ENCODE data around the gene KIF26A. TPM values are rescaled to one million over a fixed set of nuclear protein-coding genes. Genes with fewer than 3 reads are reported as not detected.

The KIF26A gene
- total and polyA plus RNA-seq, 2 of the 13 experiments (the other 11 are each of a cell fraction or from before 2014, with no cell fraction given), result not detected

- no peak for TF ChIP-seq ZNF232 (CRISPR knock-in tag; IDR thresholded peaks at IDR 0.05; ENCODE audit: borderline replicate concordance)
- TF ChIP-seq ZNF207 (IDR thresholded peaks at IDR 0.05; ENCODE audit: borderline replicate concordance), result no peak
- TF ChIP-seq ZNF770 (CRISPR knock-in tag; IDR thresholded peaks at IDR 0.05), result no peak
These were observed 64.7 kb downstream of the KIF26A start (continued) for GRCh38 chr14:104203071-104203425.

DNA sequence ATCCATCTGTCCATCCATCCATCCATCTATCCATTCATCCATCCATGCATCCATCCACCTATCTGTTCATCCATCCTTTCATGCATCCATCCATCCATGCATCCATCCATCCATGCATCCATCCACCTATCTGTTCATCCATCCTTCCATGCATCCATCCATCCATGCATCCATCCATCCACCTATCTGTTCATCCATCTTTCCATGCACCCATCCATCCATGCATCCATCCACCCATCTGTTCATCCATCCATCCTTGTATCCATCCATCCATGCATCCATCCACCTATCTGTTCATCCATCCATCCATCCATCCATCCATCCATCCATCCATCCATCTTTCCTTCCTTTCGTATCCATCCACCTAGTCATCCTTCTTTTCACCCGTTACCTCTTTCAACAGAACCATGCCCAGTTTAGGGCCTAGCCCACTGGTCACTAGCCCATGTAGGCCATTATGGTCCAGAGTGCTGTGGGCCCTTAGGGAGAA, 66.3 kb downstream of the KIF26A start:
- in situ Hi-C loops (cut with HindIII; ENCODE audit: extremely low pct_ligation_motif_present, low pct_unique_long_range_greater_than_20kb) (no loop called here), intact Hi-C loops (cut with micrococcal nuclease; ENCODE audit: unreplicated experiment) (no loop called here)
- H3K4me3 ChIP-seq (replicated peaks in 1 of 3; ENCODE audit: insufficient read depth in 1 of 3, low read depth in 2 of 3, low read length in 3 of 3), result no peak overlapping the region
- TF ChIP-seq STAT5B (CRISPR knock-in tag; IDR thresholded peaks at IDR 0.05), result no peak
- no peak for TF ChIP-seq ONECUT2 (CRISPR knock-in tag; IDR thresholded peaks at IDR 0.05)
- TF ChIP-seq ZNF713 (CRISPR knock-in tag; IDR thresholded peaks at IDR 0.05), result no peak
- TF ChIP-seq ZNF678 (CRISPR knock-in tag; IDR thresholded peaks at IDR 0.05), result no peak
- ChIA-PET POLR2A (no interaction called here), CTCF (ENCODE audit: low intra/inter-chr PET ratio, low total read pairs) (no interaction called here)
- DNase-seq (ENCODE audit: low spot score), result no peak
- WGBS (ENCODE audit: low lambda C conversion rate), result 4% methylated on average over 2 of the region's 2 CpGs
- no peak for FAIRE-seq
- no peaks in the 10 kb centered on the region for H3K79me2 ChIP-seq (ENCODE audit: insufficient read depth, low read length)
- peaks cover 5 to 17% of the 10 kb centered on the region in 2 experiments; a peak in 4 of 5 replicates for H3K27me3 ChIP-seq (ENCODE audit: control insufficient read depth in 1 of 2, insufficient read depth in 2 of 2, low read length in 2 of 2)
- peaks cover 11% of the 10 kb centered on the region for H3K4me1 ChIP-seq (ENCODE audit: insufficient read depth, low read length)
- no peak overlapping the region for H3K4me2 ChIP-seq (ENCODE audit: low read depth, low read length)
- no peak for ATAC-seq
- no peaks in the 10 kb centered on the region for H3K36me3 ChIP-seq (replicated peaks in 1 of 2; ENCODE audit: control insufficient read depth in 1 of 2, insufficient read depth in 2 of 2, low read length in 2 of 2)
- H4K20me1 ChIP-seq (ENCODE audit: insufficient read depth, low read length), result no peaks in the 10 kb centered on the region
- no peaks in the 10 kb centered on the region for H3K9me3 ChIP-seq (ENCODE audit: low read length)
- H3K9ac ChIP-seq (ENCODE audit: insufficient read depth, low read depth, low read length), result no peak overlapping the region
- no TSS peak for BruUV-seq (replicated peaks)
- no peak overlapping the region for H2AFZ ChIP-seq (ENCODE audit: low read length)
- no peak overlapping the region for H3K27ac ChIP-seq (ENCODE audit: extremely low read length, insufficient read depth, low read length)

All from HepG2 (cell line).